ENCODE measurements around the gene SGCD. TPM values are rescaled to one million over a fixed set of nuclear protein-coding genes. Genes with fewer than 3 reads are reported as not detected.

Gene SGCD
- total and polyA plus RNA-seq, 4 donors = 0.79 to 20.9 (median 6.0) TPM

- H3K36me3 ChIP-seq (ENCODE audit: control insufficient read depth in 4 of 4, insufficient read depth in 4 of 4, low read length in 4 of 4) = no peaks in the 10 kb centered on the region
- no peak for ATAC-seq (ENCODE audit: insufficient read depth, low FRiP score)
- WGBS, 2 donors = 46 to 48% methylated on average over 3 of the region's 3 CpGs
- H3K9ac ChIP-seq (ENCODE audit: insufficient read depth in 1 of 2, low read length in 2 of 2) = no peak overlapping the region
- no peak for DNase-seq
- no peaks in the 10 kb centered on the region for H3K27me3 ChIP-seq (ENCODE audit: control insufficient read depth in 3 of 3, insufficient read depth in 3 of 3, low read length in 2 of 3)
- no peak overlapping the region for H3K27ac ChIP-seq (ENCODE audit: low read depth in 1 of 2, low read length in 1 of 2)
- no peaks in the 10 kb centered on the region for H3K9me3 ChIP-seq (ENCODE audit: control insufficient read depth in 4 of 4, insufficient read depth in 3 of 4, low read length in 3 of 4)
- no peak for TF ChIP-seq CTCF (IDR thresholded peaks at IDR 0.05; ENCODE audit: control extremely low read depth, extremely low read depth)
- H3K4me3 ChIP-seq = no peak overlapping the region
- peaks cover 0 to 15% (median 1%) of the 10 kb centered on the region in 5 donors for H3K4me1 ChIP-seq (ENCODE audit: control insufficient read depth in 5 of 5, insufficient read depth in 5 of 5, low read length in 5 of 5)
Observed at GRCh38 chr5:156678484-156678883, 351.5 kb downstream of the SGCD start.

- Histone ChIP-seq H3K9ac (ENCODE audit: insufficient read depth in 1 of 2, low read length in 2 of 2) (no peak overlapping the region), H3K27me3 (ENCODE audit: control insufficient read depth in 3 of 3, insufficient read depth in 3 of 3, low read length in 2 of 3) (no peaks in the 10 kb centered on the region), H3K27ac (ENCODE audit: low read depth in 1 of 2, low read length in 1 of 2) (no peak overlapping the region), H3K36me3 (ENCODE audit: control insufficient read depth in 4 of 4, insufficient read depth in 4 of 4, low read length in 4 of 4) (no peaks in the 10 kb centered on the region), H3K4me3 (no peak overlapping the region), H3K9me3 (ENCODE audit: control insufficient read depth in 4 of 4, insufficient read depth in 3 of 4, low read length in 3 of 4) (no peaks in the 10 kb centered on the region), H3K4me1 (ENCODE audit: control insufficient read depth in 5 of 5, insufficient read depth in 5 of 5, low read length in 5 of 5) (peaks cover 0 to 18% (median 0%) of the 10 kb centered on the region in 5 donors)
- DNase-seq = no peak
- no peak for TF ChIP-seq CTCF (IDR thresholded peaks at IDR 0.05; ENCODE audit: control extremely low read depth, extremely low read depth)
- no peak for ATAC-seq (ENCODE audit: insufficient read depth, low FRiP score)
- WGBS, 2 donors = 90% methylated on average over 10 of the region's 10 CpGs
Observed at GRCh38 chr5:156680831-156681230, 353.9 kb downstream of the SGCD start.

- H3K4me1 ChIP-seq (ENCODE audit: control insufficient read depth in 5 of 5, insufficient read depth in 5 of 5, low read length in 5 of 5) = peaks cover 0 to 20% (median 0%) of the 10 kb centered on the region in 5 donors
- no peak for TF ChIP-seq CTCF (IDR thresholded peaks at IDR 0.05; ENCODE audit: control extremely low read depth, extremely low read depth)
- no peak overlapping the region for H3K4me3 ChIP-seq
- no peak overlapping the region for H3K27ac ChIP-seq (ENCODE audit: low read depth in 1 of 2, low read length in 1 of 2)
- WGBS, 2 donors = 80 to 81% methylated on average over 3 of the region's 3 CpGs
- no peak for ATAC-seq (ENCODE audit: insufficient read depth, low FRiP score)
- H3K9ac ChIP-seq (ENCODE audit: insufficient read depth in 1 of 2, low read length in 2 of 2) = no peak overlapping the region
- no peak for DNase-seq
- no peaks in the 10 kb centered on the region for H3K27me3 ChIP-seq (ENCODE audit: control insufficient read depth in 3 of 3, insufficient read depth in 3 of 3, low read length in 2 of 3)
- no peaks in the 10 kb centered on the region for H3K9me3 ChIP-seq (ENCODE audit: control insufficient read depth in 4 of 4, insufficient read depth in 3 of 4, low read length in 3 of 4)
- H3K36me3 ChIP-seq (ENCODE audit: control insufficient read depth in 4 of 4, insufficient read depth in 4 of 4, low read length in 4 of 4) = no peaks in the 10 kb centered on the region
Observed at GRCh38 chr5:156681265-156681664, 354.3 kb downstream of the SGCD start.

GRCh38 chr5:156682971-156683370, 356.0 kb downstream of the SGCD start:
- peaks cover 0 to 26% (median 0%) of the 10 kb centered on the region in 5 donors for H3K4me1 ChIP-seq (ENCODE audit: control insufficient read depth in 5 of 5, insufficient read depth in 5 of 5, low read length in 5 of 5)
- H3K27ac ChIP-seq (ENCODE audit: low read depth in 1 of 2, low read length in 1 of 2) = no peak overlapping the region
- H3K36me3 ChIP-seq (ENCODE audit: control insufficient read depth in 4 of 4, insufficient read depth in 4 of 4, low read length in 4 of 4) = no peaks in the 10 kb centered on the region
- ATAC-seq (ENCODE audit: insufficient read depth, low FRiP score) = no peak
- H3K4me3 ChIP-seq = no peak overlapping the region
- H3K9ac ChIP-seq (ENCODE audit: insufficient read depth in 1 of 2, low read length in 2 of 2) = no peak overlapping the region
- TF ChIP-seq CTCF (IDR thresholded peaks at IDR 0.05; ENCODE audit: control extremely low read depth, extremely low read depth) = no peak
- H3K9me3 ChIP-seq (ENCODE audit: control insufficient read depth in 4 of 4, insufficient read depth in 3 of 4, low read length in 3 of 4) = no peaks in the 10 kb centered on the region
- WGBS, 2 donors = 27 to 47% methylated on average over 2 of the region's 2 CpGs
- H3K27me3 ChIP-seq (ENCODE audit: control insufficient read depth in 3 of 3, insufficient read depth in 3 of 3, low read length in 2 of 3) = no peaks in the 10 kb centered on the region
- DNase-seq = peak in 1 of 3 donors; percentile 25
